Neuronal stem cell (in vitro differentiated cells): Measurements from ENCODE around the gene LAMA2.
"Not testable (repeated sequence)": the region's sequence is repeated elsewhere in the genome, so short reads cannot be mapped to it uniquely, and the experiment has no call there.

Experiments used
- DNase-seq: peaks from one replicate; pipeline ENCODE4 v3.0.0-alpha.2; 2013; ENCODE audit warnings: low spot score
- H2AFZ ChIP-seq: one replicate; pipeline ENCODE4 v1.6.1; 2013; ENCODE audit warnings: mild to moderate bottlenecking, low read length, inconsistent platforms
- H2AK5ac ChIP-seq: 2 replicates; pipeline ENCODE4 v1.6.1; 2013; ENCODE audit warnings: low read depth, mild to moderate bottlenecking, inconsistent platforms, low read length, moderate library complexity, mixed read lengths
- H2BK120ac ChIP-seq: 2 replicates; pipeline ENCODE4 v1.6.1; 2013; ENCODE audit warnings: low read depth, mild to moderate bottlenecking, inconsistent platforms, low read length, moderate library complexity, mixed read lengths
- H2BK12ac ChIP-seq: one replicate; pipeline ENCODE4 v1.6.1; 2013; ENCODE audit warnings: low read length, inconsistent platforms
- H2BK15ac ChIP-seq: 2 replicates; pipeline ENCODE4 v1.6.1; 2013; ENCODE audit warnings: mild to moderate bottlenecking, low read length, inconsistent platforms, mixed read lengths
- H2BK5ac ChIP-seq: one replicate; pipeline ENCODE4 v1.6.1; 2013; ENCODE audit warnings: inconsistent platforms, mild to moderate bottlenecking, low read length, moderate library complexity
- H3K14ac ChIP-seq: one replicate; pipeline ENCODE4 v1.6.1; 2013; ENCODE audit warnings: low read length, inconsistent platforms
- H3K18ac ChIP-seq: 2 replicates; pipeline ENCODE4 v1.6.1; 2013; ENCODE audit warnings: low read length, inconsistent platforms
- H3K23ac ChIP-seq: 2 replicates; pipeline ENCODE4 v1.6.1; 2013; ENCODE audit warnings: low read depth, mild to moderate bottlenecking, mixed read lengths, low read length, inconsistent platforms; ENCODE audit not compliant: poor library complexity
- H3K27ac ChIP-seq: replicated peaks from 3 replicates; pipeline ENCODE4 v1.5.1; 2013; ENCODE audit warnings: low read length, inconsistent platforms
- H3K27me3 ChIP-seq, 3 experiments: 2 replicates each; pipeline ENCODE4 v1.6.1; 2013; ENCODE audit warnings: low read length in 3 of 3, mild to moderate bottlenecking in 2 of 3, inconsistent platforms in 1 of 3, low read depth in 1 of 3, mixed read lengths in 1 of 3, moderate library complexity in 1 of 3; ENCODE audit not compliant: control insufficient read depth in 3 of 3, insufficient read depth in 3 of 3
- H3K36me3 ChIP-seq, 2 donors: replicated peaks in 1 of 2; 2 replicates each; pipeline ENCODE4 v1.6.1; 2013; ENCODE audit warnings: low read length in 2 of 2; ENCODE audit not compliant: control insufficient read depth in 2 of 2, insufficient read depth in 2 of 2
- H3K4ac ChIP-seq: 2 replicates; pipeline ENCODE4 v1.6.1; 2013; ENCODE audit warnings: inconsistent platforms, mild to moderate bottlenecking, low read length, moderate library complexity
- H3K4me1 ChIP-seq, 2 donors: 1 replicate in 1 of 2; 2 replicates in 1 of 2; pipeline ENCODE4 v1.6.1; 2013; ENCODE audit warnings: low read length in 2 of 2, low read depth in 1 of 2; ENCODE audit not compliant: control insufficient read depth in 2 of 2, insufficient read depth in 1 of 2
- H3K4me2 ChIP-seq: one replicate; pipeline ENCODE4 v1.6.1; 2013; ENCODE audit warnings: mild to moderate bottlenecking, low read length, inconsistent platforms; ENCODE audit not compliant: insufficient read depth, poor library complexity, severe bottlenecking
- H3K4me3 ChIP-seq, 2 donors: 2 replicates each; pipeline ENCODE4 v1.5.1; 2013; ENCODE audit warnings: low read length in 2 of 2, mild to moderate bottlenecking in 2 of 2, inconsistent platforms in 1 of 2, moderate library complexity in 1 of 2
- H3K79me1 ChIP-seq: one replicate; pipeline ENCODE4 v1.6.1; 2013; ENCODE audit warnings: low read depth, mild to moderate bottlenecking, inconsistent platforms, low read length, moderate library complexity
- H3K9ac ChIP-seq: one replicate; pipeline ENCODE4 v1.6.1; 2013; ENCODE audit warnings: mild to moderate bottlenecking, low read depth, low read length, inconsistent platforms; ENCODE audit not compliant: poor library complexity
- H3K9me3 ChIP-seq, 2 donors: replicated peaks in 1 of 2; 2 replicates each; pipeline versions ENCODE3 to v1.6.1; 2013; ENCODE audit warnings: low read length in 2 of 2, mild to moderate bottlenecking in 2 of 2, inconsistent platforms in 1 of 2, low read depth in 1 of 2, mixed read lengths in 1 of 2, moderate library complexity in 1 of 2; ENCODE audit not compliant: control insufficient read depth in 2 of 2, insufficient read depth in 1 of 2
- H4K8ac ChIP-seq: one replicate; pipeline ENCODE4 v1.6.1; 2013; ENCODE audit warnings: low read depth, mild to moderate bottlenecking, inconsistent platforms, low read length, moderate library complexity
- H4K91ac ChIP-seq: one replicate; pipeline ENCODE4 v1.6.1; 2013; ENCODE audit warnings: low read length, low read depth, mild to moderate bottlenecking, inconsistent platforms; ENCODE audit not compliant: poor library complexity
- WGBS, 2 donors: extraction: QIAGEN DNeasy Blood & Tissue Kit; methylation state at CpG; one replicate each; pipeline ENCODE4 v1.1.7; 2013; ENCODE audit warnings: missing lambda C conversion rate in 2 of 2, mixed read lengths in 1 of 2; ENCODE audit not compliant: insufficient read length in 2 of 2, insufficient replicate concordance in 1 of 2; ENCODE audit errors: extremely low coverage in 2 of 2; 5-methylcytosine and 5-hydroxymethylcytosine counted together

Gene LAMA2

DNA sequence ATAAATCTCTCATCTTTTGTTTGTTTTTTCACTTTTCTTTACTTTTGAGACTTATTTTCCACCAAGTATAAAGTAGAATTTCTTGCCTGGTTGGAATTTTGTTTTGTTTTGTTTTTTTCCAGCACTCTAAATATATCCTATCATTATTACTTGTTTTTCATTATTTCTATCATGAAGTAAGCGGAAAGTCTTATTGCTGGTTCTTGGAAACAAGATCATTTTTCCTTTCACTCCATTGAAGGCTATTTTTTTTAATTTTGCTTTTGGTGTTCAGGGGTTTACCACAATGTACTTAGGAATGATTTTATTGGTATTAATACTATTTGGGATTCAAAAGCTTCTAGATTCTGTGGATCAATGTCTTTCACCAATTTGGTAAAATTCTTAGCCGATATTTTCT, 190.1 kb downstream of the LAMA2 start:
- H3K27ac ChIP-seq = no peak overlapping the region
- no peak for DNase-seq
- no peak overlapping the region for H3K4me3 ChIP-seq
- no peaks in the 10 kb centered on the region for H3K27me3 ChIP-seq
- H2BK120ac ChIP-seq = no peak overlapping the region
- H2AK5ac ChIP-seq = no peak overlapping the region
- H3K4me1 ChIP-seq = no peaks in the 10 kb centered on the region
- no peak overlapping the region for H2BK5ac ChIP-seq
- H3K14ac ChIP-seq = no peak overlapping the region
- H4K8ac ChIP-seq = no peak overlapping the region
- no peaks in the 10 kb centered on the region for H3K9me3 ChIP-seq
- H3K9ac ChIP-seq = no peak overlapping the region
- H2AFZ ChIP-seq = no peak overlapping the region
- H3K4me2 ChIP-seq = no peak overlapping the region
- H3K4ac ChIP-seq = no peak overlapping the region
- no peak overlapping the region for H4K91ac ChIP-seq
- no peaks in the 10 kb centered on the region for H3K36me3 ChIP-seq
- H2BK15ac ChIP-seq = no peak overlapping the region
- no peak overlapping the region for H2BK12ac ChIP-seq
- H3K79me1 ChIP-seq = no peaks in the 10 kb centered on the region
- H3K23ac ChIP-seq = no peak overlapping the region
- H3K18ac ChIP-seq = no peak overlapping the region
- no CpG with 5 or more reads among the region's 2 CpGs for WGBS, 2 donors

DNA sequence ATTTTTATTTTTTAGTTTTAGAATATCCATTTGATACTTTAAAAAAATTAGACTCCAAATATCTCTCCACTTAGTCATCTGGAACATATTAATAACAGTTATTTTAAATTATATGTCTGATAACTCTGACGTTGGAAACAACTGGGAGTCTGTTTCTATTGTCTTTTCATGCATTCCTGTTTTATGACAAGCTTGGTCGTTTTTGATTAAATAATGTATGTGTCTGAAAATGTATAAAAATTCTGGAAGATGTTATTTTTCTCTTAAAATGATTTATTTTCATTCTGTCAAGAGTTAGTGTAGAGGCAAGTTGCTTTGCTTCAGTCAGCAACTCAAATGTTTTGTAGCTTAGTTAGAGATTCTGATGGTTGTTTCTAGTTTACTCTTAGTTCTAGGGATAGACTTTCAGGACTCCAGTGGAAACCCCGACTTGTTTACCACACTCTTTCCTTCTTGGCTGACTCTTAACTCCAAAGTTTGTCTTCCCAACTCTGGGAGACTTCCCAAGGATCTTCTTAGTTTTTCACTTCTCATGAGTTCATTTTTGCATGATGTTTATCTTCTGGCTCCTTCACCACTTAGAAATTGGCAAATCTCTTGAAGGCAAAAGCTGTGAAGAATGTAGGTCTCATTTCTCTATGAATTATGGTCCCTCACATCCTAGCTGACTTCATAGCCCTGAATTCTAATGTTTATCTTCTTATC, 190.9 kb downstream of the LAMA2 start:
- no peak overlapping the region for H3K18ac ChIP-seq
- no peak overlapping the region for H4K8ac ChIP-seq
- H3K36me3 ChIP-seq = no peaks in the 10 kb centered on the region
- H3K14ac ChIP-seq = no peak overlapping the region
- H2BK5ac ChIP-seq = no peak overlapping the region
- H3K4ac ChIP-seq = no peak overlapping the region
- H2AK5ac ChIP-seq = no peak overlapping the region
- WGBS, 2 donors = no CpG with 5 or more reads among the region's 3 CpGs
- H4K91ac ChIP-seq = no peak overlapping the region
- no peak overlapping the region for H3K23ac ChIP-seq
- no peak overlapping the region for H3K9ac ChIP-seq
- no peak for DNase-seq
- H2BK120ac ChIP-seq = no peak overlapping the region
- H3K4me2 ChIP-seq = no peak overlapping the region
- no peak overlapping the region for H2BK12ac ChIP-seq
- H3K79me1 ChIP-seq = no peaks in the 10 kb centered on the region
- no peak overlapping the region for H2AFZ ChIP-seq
- H3K9me3 ChIP-seq = no peaks in the 10 kb centered on the region
- no peak overlapping the region for H3K4me3 ChIP-seq
- H3K27ac ChIP-seq = no peak overlapping the region
- no peaks in the 10 kb centered on the region for H3K4me1 ChIP-seq
- no peaks in the 10 kb centered on the region for H3K27me3 ChIP-seq
- no peak overlapping the region for H2BK15ac ChIP-seq

DNA sequence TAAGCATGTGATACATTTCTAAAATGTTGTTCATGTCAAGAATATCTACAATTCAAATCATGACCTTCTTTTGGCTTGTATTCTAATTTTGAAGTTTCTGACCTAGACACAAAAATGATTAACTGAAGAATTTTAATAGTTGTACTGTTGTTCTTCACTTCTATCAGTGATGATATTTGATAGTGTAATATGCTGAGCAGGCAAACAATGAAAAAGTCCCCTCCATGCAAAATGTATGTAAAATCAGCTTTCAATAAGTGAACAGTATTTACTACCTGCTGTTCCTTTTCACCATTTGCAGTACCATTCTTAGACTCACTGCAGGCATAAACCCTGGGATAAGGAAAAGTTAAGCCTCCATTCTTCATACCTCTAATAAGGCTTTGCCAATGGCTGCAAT, 201.5 kb downstream of the LAMA2 start:
- Histone ChIP-seq H3K9ac (no peak overlapping the region), H2AFZ (no peak overlapping the region), H3K27me3 (no peaks in the 10 kb centered on the region), H2BK120ac (no peak overlapping the region), H3K14ac (no peak overlapping the region), H2BK5ac (no peak overlapping the region), H4K91ac (no peak overlapping the region), H3K4me2 (no peak overlapping the region), H3K79me1 (no peaks in the 10 kb centered on the region), H3K4me3 (no peak overlapping the region), H3K23ac (no peak overlapping the region), H3K27ac (no peak overlapping the region), H3K4ac (no peak overlapping the region), H2AK5ac (no peak overlapping the region), H3K9me3 (peaks cover 0 to 5% of the 10 kb centered on the region in 2 donors), H2BK15ac (no peak overlapping the region), H2BK12ac (no peak overlapping the region), H3K4me1 (no peaks in the 10 kb centered on the region), H3K18ac (no peak overlapping the region), H4K8ac (no peak overlapping the region), H3K36me3 (no peaks in the 10 kb centered on the region)
- no peak for DNase-seq

DNA sequence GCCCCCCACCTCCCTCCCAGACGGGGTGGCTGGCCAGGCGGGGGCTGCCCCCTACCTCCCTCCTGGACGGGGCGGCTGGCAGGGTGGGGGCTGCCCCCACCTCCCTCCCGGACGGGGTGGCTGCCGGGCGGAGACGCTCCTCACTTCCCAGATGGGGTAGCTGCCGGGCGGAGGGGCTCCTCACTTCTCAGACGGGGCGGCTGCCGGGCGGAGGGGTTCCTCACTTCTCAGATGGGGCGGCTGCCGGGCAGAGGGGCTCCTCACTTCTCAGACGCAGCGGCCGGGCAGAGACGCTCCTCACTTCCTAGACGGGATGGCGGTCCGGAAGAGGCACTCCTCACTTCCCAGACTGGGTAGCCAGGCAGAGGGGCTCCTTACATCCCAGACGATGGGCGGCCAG, 205.5 kb downstream of the LAMA2 start:
- not testable (repeated sequence) for H4K91ac ChIP-seq, H2AFZ ChIP-seq, H3K4me3 ChIP-seq, DNase-seq, H4K8ac ChIP-seq, H3K79me1 ChIP-seq, H3K9ac ChIP-seq, H3K9me3 ChIP-seq, H3K4ac ChIP-seq, H2BK120ac ChIP-seq, H3K23ac ChIP-seq, H3K4me2 ChIP-seq, H2BK15ac ChIP-seq, H2AK5ac ChIP-seq, H3K14ac ChIP-seq, H3K27me3 ChIP-seq, H3K27ac ChIP-seq, H2BK12ac ChIP-seq, H3K4me1 ChIP-seq, H3K18ac ChIP-seq, H3K36me3 ChIP-seq, H2BK5ac ChIP-seq
- no CpG with 5 or more reads among the region's 26 CpGs for WGBS, 2 donors
